ENCODE data around the gene FAM184A.

- TF ChIP-seq CTCF (IDR thresholded peaks at IDR 0.05) (no peak), POLR2A (IDR thresholded peaks at IDR 0.05) (no peak)
Measured at GRCh38 chr6:119032428-119032827, 46.0 kb downstream of the FAM184A start.

All from breast epithelium (tissue), 3 donors.